NCI-H2171 (cell line): ENCODE results near the gene WDR18.

Experiments
- DNase-seq: peaks from one replicate; lab custom pipeline; 2025; lab: John Stamatoyannopoulos, UW

WDR18 gene

GRCh38 chr19:1042689-1043511 lies 58.8 kb downstream of the WDR18 start:
- peak; percentile 54 for DNase-seq
